Neuronal stem cell (in vitro differentiated cells): ENCODE measurements around the gene RHBDL2.
A peak's percentile ranks its signal among the peaks of the same experiment; 100 is the strongest.

Experiments used
- DNase-seq: peaks from one replicate; pipeline ENCODE4 v3.0.0-alpha.2; 2013; ENCODE audit warnings: low spot score
- H2AFZ ChIP-seq: one replicate; pipeline ENCODE4 v1.6.1; 2013; ENCODE audit warnings: mild to moderate bottlenecking, low read length, inconsistent platforms
- H2AK5ac ChIP-seq: 2 replicates; pipeline ENCODE4 v1.6.1; 2013; ENCODE audit warnings: low read depth, mild to moderate bottlenecking, inconsistent platforms, low read length, moderate library complexity, mixed read lengths
- H2BK120ac ChIP-seq: 2 replicates; pipeline ENCODE4 v1.6.1; 2013; ENCODE audit warnings: low read depth, mild to moderate bottlenecking, inconsistent platforms, low read length, moderate library complexity, mixed read lengths
- H2BK12ac ChIP-seq: one replicate; pipeline ENCODE4 v1.6.1; 2013; ENCODE audit warnings: low read length, inconsistent platforms
- H2BK15ac ChIP-seq: 2 replicates; pipeline ENCODE4 v1.6.1; 2013; ENCODE audit warnings: mild to moderate bottlenecking, low read length, inconsistent platforms, mixed read lengths
- H2BK5ac ChIP-seq: one replicate; pipeline ENCODE4 v1.6.1; 2013; ENCODE audit warnings: inconsistent platforms, mild to moderate bottlenecking, low read length, moderate library complexity
- H3K14ac ChIP-seq: one replicate; pipeline ENCODE4 v1.6.1; 2013; ENCODE audit warnings: low read length, inconsistent platforms
- H3K18ac ChIP-seq: 2 replicates; pipeline ENCODE4 v1.6.1; 2013; ENCODE audit warnings: low read length, inconsistent platforms
- H3K23ac ChIP-seq: 2 replicates; pipeline ENCODE4 v1.6.1; 2013; ENCODE audit warnings: low read depth, mild to moderate bottlenecking, mixed read lengths, low read length, inconsistent platforms; ENCODE audit not compliant: poor library complexity
- H3K27ac ChIP-seq: replicated peaks from 3 replicates; pipeline ENCODE4 v1.5.1; 2013; ENCODE audit warnings: low read length, inconsistent platforms
- H3K27me3 ChIP-seq, 3 experiments: 2 replicates each; pipeline ENCODE4 v1.6.1; 2013; ENCODE audit warnings: low read length in 3 of 3, mild to moderate bottlenecking in 2 of 3, inconsistent platforms in 1 of 3, low read depth in 1 of 3, mixed read lengths in 1 of 3, moderate library complexity in 1 of 3; ENCODE audit not compliant: control insufficient read depth in 3 of 3, insufficient read depth in 3 of 3
- H3K36me3 ChIP-seq, 2 donors: replicated peaks in 1 of 2; 2 replicates each; pipeline ENCODE4 v1.6.1; 2013; ENCODE audit warnings: low read length in 2 of 2; ENCODE audit not compliant: control insufficient read depth in 2 of 2, insufficient read depth in 2 of 2
- H3K4ac ChIP-seq: 2 replicates; pipeline ENCODE4 v1.6.1; 2013; ENCODE audit warnings: inconsistent platforms, mild to moderate bottlenecking, low read length, moderate library complexity
- H3K4me1 ChIP-seq, 2 donors: 1 replicate in 1 of 2; 2 replicates in 1 of 2; pipeline ENCODE4 v1.6.1; 2013; ENCODE audit warnings: low read length in 2 of 2, low read depth in 1 of 2; ENCODE audit not compliant: control insufficient read depth in 2 of 2, insufficient read depth in 1 of 2
- H3K4me2 ChIP-seq: one replicate; pipeline ENCODE4 v1.6.1; 2013; ENCODE audit warnings: mild to moderate bottlenecking, low read length, inconsistent platforms; ENCODE audit not compliant: insufficient read depth, poor library complexity, severe bottlenecking
- H3K4me3 ChIP-seq, 2 donors: 2 replicates each; pipeline ENCODE4 v1.5.1; 2013; ENCODE audit warnings: low read length in 2 of 2, mild to moderate bottlenecking in 2 of 2, inconsistent platforms in 1 of 2, moderate library complexity in 1 of 2
- H3K79me1 ChIP-seq: one replicate; pipeline ENCODE4 v1.6.1; 2013; ENCODE audit warnings: low read depth, mild to moderate bottlenecking, inconsistent platforms, low read length, moderate library complexity
- H3K9ac ChIP-seq: one replicate; pipeline ENCODE4 v1.6.1; 2013; ENCODE audit warnings: mild to moderate bottlenecking, low read depth, low read length, inconsistent platforms; ENCODE audit not compliant: poor library complexity
- H3K9me3 ChIP-seq, 2 donors: replicated peaks in 1 of 2; 2 replicates each; pipeline versions ENCODE3 to v1.6.1; 2013; ENCODE audit warnings: low read length in 2 of 2, mild to moderate bottlenecking in 2 of 2, inconsistent platforms in 1 of 2, low read depth in 1 of 2, mixed read lengths in 1 of 2, moderate library complexity in 1 of 2; ENCODE audit not compliant: control insufficient read depth in 2 of 2, insufficient read depth in 1 of 2
- H4K8ac ChIP-seq: one replicate; pipeline ENCODE4 v1.6.1; 2013; ENCODE audit warnings: low read depth, mild to moderate bottlenecking, inconsistent platforms, low read length, moderate library complexity
- H4K91ac ChIP-seq: one replicate; pipeline ENCODE4 v1.6.1; 2013; ENCODE audit warnings: low read length, low read depth, mild to moderate bottlenecking, inconsistent platforms; ENCODE audit not compliant: poor library complexity
- WGBS, 2 donors: extraction: QIAGEN DNeasy Blood & Tissue Kit; methylation state at CpG; one replicate each; pipeline ENCODE4 v1.1.7; 2013; ENCODE audit warnings: missing lambda C conversion rate in 2 of 2, mixed read lengths in 1 of 2; ENCODE audit not compliant: insufficient read length in 2 of 2, insufficient replicate concordance in 1 of 2; ENCODE audit errors: extremely low coverage in 2 of 2; 5-methylcytosine and 5-hydroxymethylcytosine counted together

RHBDL2 gene

GRCh38 chr1:38875811-38876210 is 65.8 kb downstream of the RHBDL2 start:
- DNase-seq: no peak
- no peaks in the 10 kb centered on the region for H3K9me3 ChIP-seq
- H3K4me2 ChIP-seq: no peak overlapping the region
- no peaks in the 10 kb centered on the region for H3K4me1 ChIP-seq
- H4K8ac ChIP-seq: no peak overlapping the region
- H3K27me3 ChIP-seq: no peaks in the 10 kb centered on the region
- no CpG with 5 or more reads among the region's 2 CpGs for WGBS, 2 donors
- no peak overlapping the region for H3K4me3 ChIP-seq
- no peak overlapping the region for H4K91ac ChIP-seq
- no peak overlapping the region for H3K9ac ChIP-seq
- H3K23ac ChIP-seq: no peak overlapping the region
- H3K4ac ChIP-seq: no peak overlapping the region
- no peak overlapping the region for H3K14ac ChIP-seq
- H3K18ac ChIP-seq: no peak overlapping the region
- H3K36me3 ChIP-seq: peaks cover 0 to 2% of the 10 kb centered on the region in 2 donors
- H2BK120ac ChIP-seq: no peak overlapping the region
- no peak overlapping the region for H2AFZ ChIP-seq
- H3K27ac ChIP-seq: no peak overlapping the region
- peaks cover 5% of the 10 kb centered on the region for H3K79me1 ChIP-seq
- H2BK12ac ChIP-seq: no peak overlapping the region
- H2AK5ac ChIP-seq: no peak overlapping the region
- no peak overlapping the region for H2BK5ac ChIP-seq
- H2BK15ac ChIP-seq: no peak overlapping the region

GRCh38 chr1:38873027-38873969 is 68.3 kb downstream of the RHBDL2 start, which contains the start of gene MYCBP:
Gene MYCBP (minus strand): TSS chr1:38873348. CDS start chr1:38873305, 43 bp downstream.
- H3K23ac ChIP-seq: peak within 1 kb of the TSS; percentile 96
- no peak within 1 kb of the TSS for H3K14ac ChIP-seq
- H2BK5ac ChIP-seq: no peak within 1 kb of the TSS
- peak within 1 kb of the TSS; percentile 20 for H2BK15ac ChIP-seq
- H3K18ac ChIP-seq: peak within 1 kb of the TSS; percentile 95
- no peak within 1 kb of the TSS for H4K8ac ChIP-seq
- H3K4ac ChIP-seq: no peak within 1 kb of the TSS
- WGBS, 2 donors: no CpG with 5 or more reads among the region's 69 CpGs
- H3K79me1 ChIP-seq: peaks cover 5% of the 10 kb centered on the region
- no peak within 1 kb of the TSS for H2BK120ac ChIP-seq
- H2AFZ ChIP-seq: peak within 1 kb of the TSS; percentile 89
- H3K36me3 ChIP-seq: peaks cover 0 to 2% of the 10 kb centered on the region in 2 donors
- H3K4me1 ChIP-seq: no peaks in the 10 kb centered on the region
- peak within 1 kb of the TSS; percentile 47 for H3K27ac ChIP-seq
- peak within 1 kb of the TSS; percentile 94 for H3K4me2 ChIP-seq
- DNase-seq: peak; percentile 96
- peak within 1 kb of the TSS; percentile 83 to 95 for H3K4me3 ChIP-seq
- H2AK5ac ChIP-seq: no peak within 1 kb of the TSS
- H3K9me3 ChIP-seq: no peaks in the 10 kb centered on the region
- H4K91ac ChIP-seq: no peak within 1 kb of the TSS
- H3K27me3 ChIP-seq: no peaks in the 10 kb centered on the region
- peak within 1 kb of the TSS; percentile 96 for H3K9ac ChIP-seq
- no peak within 1 kb of the TSS for H2BK12ac ChIP-seq

- Histone ChIP-seq H2BK12ac (no peak overlapping the region), H3K27ac (no peak overlapping the region), H2BK120ac (no peak overlapping the region), H3K79me1 (peaks cover 4% of the 10 kb centered on the region), H3K36me3 (peaks cover 2 to 3% of the 10 kb centered on the region in 2 donors), H4K8ac (no peak overlapping the region), H3K9me3 (no peaks in the 10 kb centered on the region), H4K91ac (no peak overlapping the region), H3K4ac (no peak overlapping the region), H3K18ac (peak overlapping the region; percentile 95), H3K4me3 (peak overlapping the region; percentile 83 to 95), H3K4me1 (no peaks in the 10 kb centered on the region), H3K23ac (peak overlapping the region; percentile 96), H2BK15ac (peak overlapping the region; percentile 20), H2AFZ (peak overlapping the region; percentile 86), H3K9ac (peak overlapping the region; percentile 96), H3K27me3 (no peaks in the 10 kb centered on the region), H3K14ac (no peak overlapping the region), H3K4me2 (peak overlapping the region; percentile 94), H2AK5ac (no peak overlapping the region), H2BK5ac (no peak overlapping the region)
- WGBS, 2 donors: no CpG with 5 or more reads among the region's 25 CpGs
- no peak for DNase-seq
Measured at GRCh38 chr1:38872401-38873026, 69.1 kb downstream of the RHBDL2 start.

GRCh38 chr1:38870996-38871395 is 70.6 kb downstream of the RHBDL2 start:
- Histone ChIP-seq H3K27me3 (no peaks in the 10 kb centered on the region), H3K4me1 (no peaks in the 10 kb centered on the region), H3K18ac (no peak overlapping the region), H3K27ac (no peak overlapping the region), H2BK5ac (no peak overlapping the region), H2AFZ (no peak overlapping the region), H2BK120ac (no peak overlapping the region), H2AK5ac (no peak overlapping the region), H3K36me3 (peaks cover 2 to 14% of the 10 kb centered on the region in 2 donors), H2BK12ac (no peak overlapping the region), H3K4me3 (no peak overlapping the region), H3K9ac (peak overlapping the region; percentile 33), H3K9me3 (no peaks in the 10 kb centered on the region), H4K8ac (no peak overlapping the region), H4K91ac (no peak overlapping the region), H3K79me1 (peaks cover 4% of the 10 kb centered on the region), H3K4ac (no peak overlapping the region), H2BK15ac (no peak overlapping the region), H3K23ac (no peak overlapping the region), H3K14ac (no peak overlapping the region), H3K4me2 (no peak overlapping the region)
- no CpG with 5 or more reads among the region's 8 CpGs for WGBS, 2 donors
- DNase-seq: no peak
